ENCODE data around the gene SEMA3F.
A peak's percentile ranks its signal among the peaks of the same experiment; 100 is the strongest.

The SEMA3F gene

GRCh38 chr3:50220109-50220508 is 65.0 kb downstream of the SEMA3F start:
- peaks cover 67% of the 10 kb centered on the region for H3K27me3 ChIP-seq (replicated peaks; ENCODE audit: insufficient read depth, low read length)
- no peak for DNase-seq
- no peaks in the 10 kb centered on the region for H3F3A ChIP-seq (ENCODE audit: insufficient read depth, low read length)
- no peaks in the 10 kb centered on the region for H3K9me3 ChIP-seq (replicated peaks; ENCODE audit: insufficient read depth, low read length)
- no peak overlapping the region for H3K9ac ChIP-seq (ENCODE audit: low read length)
- H3K9me2 ChIP-seq (replicated peaks; ENCODE audit: insufficient read depth, low read length), result no peaks in the 10 kb centered on the region
- H3K27ac ChIP-seq (ENCODE audit: low read length), result no peak overlapping the region
- H3K4me3 ChIP-seq (ENCODE audit: low read length), result no peak overlapping the region
- H2AFZ ChIP-seq (ENCODE audit: low read length), result no peak overlapping the region
- no peaks in the 10 kb centered on the region for H3K4me1 ChIP-seq (ENCODE audit: low read length)
- TF ChIP-seq EZH2phosphoT487 (IDR thresholded peaks at IDR 0.05; ENCODE audit: low read length) (no peak), CTCF (IDR thresholded peaks at IDR 0.05; ENCODE audit: low read length) (no peak), EZH2 (optimal IDR thresholded peaks at IDR 0.05; ENCODE audit: low read depth, low read length) (no peak)
- no peaks in the 10 kb centered on the region for H3K79me2 ChIP-seq (ENCODE audit: low read length)
- no peaks in the 10 kb centered on the region for H4K20me1 ChIP-seq (ENCODE audit: insufficient read depth, low read length)
- no peaks in the 10 kb centered on the region for H3K36me3 ChIP-seq (replicated peaks; ENCODE audit: insufficient read depth, low read length)
- H3K4me2 ChIP-seq (ENCODE audit: low read depth, low read length), result no peak overlapping the region

GRCh38 chr3:50221051-50221410 is 65.9 kb downstream of the SEMA3F start:
- H3K27ac ChIP-seq (ENCODE audit: low read length), result no peak overlapping the region
- no peaks in the 10 kb centered on the region for H3K9me3 ChIP-seq (replicated peaks; ENCODE audit: insufficient read depth, low read length)
- no peak overlapping the region for H2AFZ ChIP-seq (ENCODE audit: low read length)
- TF ChIP-seq EZH2 (optimal IDR thresholded peaks at IDR 0.05; ENCODE audit: low read depth, low read length), result no peak
- TF ChIP-seq EZH2phosphoT487 (IDR thresholded peaks at IDR 0.05; ENCODE audit: low read length), result no peak
- TF ChIP-seq CTCF (IDR thresholded peaks at IDR 0.05; ENCODE audit: low read length), result no peak
- H3K36me3 ChIP-seq (replicated peaks; ENCODE audit: insufficient read depth, low read length), result no peaks in the 10 kb centered on the region
- no peaks in the 10 kb centered on the region for H3K4me1 ChIP-seq (ENCODE audit: low read length)
- no peaks in the 10 kb centered on the region for H3F3A ChIP-seq (ENCODE audit: insufficient read depth, low read length)
- no peak overlapping the region for H3K4me3 ChIP-seq (ENCODE audit: low read length)
- no peak for DNase-seq
- H3K9me2 ChIP-seq (replicated peaks; ENCODE audit: insufficient read depth, low read length), result no peaks in the 10 kb centered on the region
- no peaks in the 10 kb centered on the region for H3K79me2 ChIP-seq (ENCODE audit: low read length)
- H3K27me3 ChIP-seq (replicated peaks; ENCODE audit: insufficient read depth, low read length), result peaks cover 67% of the 10 kb centered on the region
- no peaks in the 10 kb centered on the region for H4K20me1 ChIP-seq (ENCODE audit: insufficient read depth, low read length)
- no peak overlapping the region for H3K4me2 ChIP-seq (ENCODE audit: low read depth, low read length)
- H3K9ac ChIP-seq (ENCODE audit: low read length), result no peak overlapping the region

GRCh38 chr3:50221411-50222168 is 66.5 kb downstream of the SEMA3F start:
- no peaks in the 10 kb centered on the region for H3K9me2 ChIP-seq (replicated peaks; ENCODE audit: insufficient read depth, low read length)
- TF ChIP-seq CTCF (IDR thresholded peaks at IDR 0.05; ENCODE audit: low read length), result peak; percentile 9; the same call in 1 of the 2 replicates
- TF ChIP-seq EZH2 (optimal IDR thresholded peaks at IDR 0.05; ENCODE audit: low read depth, low read length), result no peak
- H3K36me3 ChIP-seq (replicated peaks; ENCODE audit: insufficient read depth, low read length), result no peaks in the 10 kb centered on the region
- no peak overlapping the region for H3K4me2 ChIP-seq (ENCODE audit: low read depth, low read length)
- H2AFZ ChIP-seq (ENCODE audit: low read length), result no peak overlapping the region
- no peak overlapping the region for H3K9ac ChIP-seq (ENCODE audit: low read length)
- no peaks in the 10 kb centered on the region for H3K9me3 ChIP-seq (replicated peaks; ENCODE audit: insufficient read depth, low read length)
- H3K27me3 ChIP-seq (replicated peaks; ENCODE audit: insufficient read depth, low read length), result peaks cover 61% of the 10 kb centered on the region
- H3F3A ChIP-seq (ENCODE audit: insufficient read depth, low read length), result no peaks in the 10 kb centered on the region
- no peak for DNase-seq
- H3K4me3 ChIP-seq (ENCODE audit: low read length), result no peak overlapping the region
- no peaks in the 10 kb centered on the region for H4K20me1 ChIP-seq (ENCODE audit: insufficient read depth, low read length)
- H3K79me2 ChIP-seq (ENCODE audit: low read length), result no peaks in the 10 kb centered on the region
- no peaks in the 10 kb centered on the region for H3K4me1 ChIP-seq (ENCODE audit: low read length)
- no peak overlapping the region for H3K27ac ChIP-seq (ENCODE audit: low read length)
